Measurements from ENCODE around the gene GMPPA. TPM values are rescaled to one million over a fixed set of nuclear protein-coding genes. Genes with fewer than 3 reads are reported as not detected.

Gene GMPPA
- total RNA-seq, 1 experiment from 2014 or later: 78.1 TPM

DNA sequence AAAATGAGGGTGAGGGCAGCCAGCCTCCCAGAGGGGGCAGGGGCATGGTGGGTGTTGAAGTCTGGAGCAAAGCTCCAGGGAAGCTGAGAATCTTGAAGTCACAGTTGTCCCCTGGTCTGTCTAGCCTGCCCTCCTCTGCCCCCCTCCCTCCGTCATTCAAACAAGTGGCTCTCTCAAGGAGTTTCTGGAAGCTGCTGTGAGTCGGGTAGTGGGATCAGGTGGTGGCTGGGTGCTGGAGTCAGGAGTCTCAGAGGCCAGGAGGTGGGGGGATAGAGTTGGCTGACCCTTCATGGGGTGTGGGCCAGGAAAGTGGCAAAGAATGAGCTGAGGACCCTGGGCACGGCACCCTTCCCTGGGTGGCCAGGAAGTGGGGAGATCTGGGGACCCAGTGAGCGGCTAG is 15.1 kb downstream of the GMPPA start:
- Histone ChIP-seq H3K9me2 (replicated peaks; ENCODE audit: low read length) (no peaks in the 10 kb centered on the region), H3K4me1 (ENCODE audit: insufficient read depth, low read length) (no peaks in the 10 kb centered on the region; the same call in 1 of the 2 replicates), H3K9me3 (ENCODE audit: low read length) (no peaks in the 10 kb centered on the region), H3K27ac (ENCODE audit: low read length) (no peak overlapping the region), H3K79me2 (ENCODE audit: low read length) (no peaks in the 10 kb centered on the region), H4K20me1 (ENCODE audit: low read length) (no peaks in the 10 kb centered on the region), H3K9ac (ENCODE audit: low read length) (no peak overlapping the region), H3F3A (ENCODE audit: low read length, unreplicated experiment) (no peaks in the 10 kb centered on the region), H3K27me3 (ENCODE audit: low read length) (peaks cover 47% of the 10 kb centered on the region), H2AFZ (ENCODE audit: low read length) (peak overlapping the region; percentile 32; the same call in 1 of the 2 replicates), H3K36me3 (ENCODE audit: low read depth, low read length) (no peaks in the 10 kb centered on the region), H3K4me2 (ENCODE audit: low read length) (peak overlapping the region; percentile 48), H3K4me3 (ENCODE audit: low read length) (0 out of 2 replicates have a peak overlapping the region, but pooled peaks have one; percentile 8)
- no peak for TF ChIP-seq EZH2 (IDR thresholded peaks at IDR 0.05; ENCODE audit: low read length, unreplicated experiment)
- TF ChIP-seq, protein P1, sequence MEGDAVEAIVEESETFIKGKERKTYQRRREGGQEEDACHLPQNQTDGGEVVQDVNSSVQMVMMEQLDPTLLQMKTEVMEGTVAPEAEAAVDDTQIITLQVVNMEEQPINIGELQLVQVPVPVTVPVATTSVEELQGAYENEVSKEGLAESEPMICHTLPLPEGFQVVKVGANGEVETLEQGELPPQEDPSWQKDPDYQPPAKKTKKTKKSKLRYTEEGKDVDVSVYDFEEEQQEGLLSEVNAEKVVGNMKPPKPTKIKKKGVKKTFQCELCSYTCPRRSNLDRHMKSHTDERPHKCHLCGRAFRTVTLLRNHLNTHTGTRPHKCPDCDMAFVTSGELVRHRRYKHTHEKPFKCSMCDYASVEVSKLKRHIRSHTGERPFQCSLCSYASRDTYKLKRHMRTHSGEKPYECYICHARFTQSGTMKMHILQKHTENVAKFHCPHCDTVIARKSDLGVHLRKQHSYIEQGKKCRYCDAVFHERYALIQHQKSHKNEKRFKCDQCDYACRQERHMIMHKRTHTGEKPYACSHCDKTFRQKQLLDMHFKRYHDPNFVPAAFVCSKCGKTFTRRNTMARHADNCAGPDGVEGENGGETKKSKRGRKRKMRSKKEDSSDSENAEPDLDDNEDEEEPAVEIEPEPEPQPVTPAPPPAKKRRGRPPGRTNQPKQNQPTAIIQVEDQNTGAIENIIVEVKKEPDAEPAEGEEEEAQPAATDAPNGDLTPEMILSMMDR (conservative IDR thresholded peaks at IDR 0.05; ENCODE audit: low read depth, low read length): no peak
- no peak for TF ChIP-seq EZH2phosphoT487 (IDR thresholded peaks at IDR 0.05; ENCODE audit: borderline replicate concordance, low read length)
- intact Hi-C loops (cut with micrococcal nuclease): no loop called here
- BruUV-seq (replicated peaks): no TSS peak
- POLR2A ChIA-PET (ENCODE audit: unreplicated experiment): no interaction called here
- DNase-seq (no peak), ATAC-seq (no peak)
- CTCF ChIA-PET: no interaction called here

DNA sequence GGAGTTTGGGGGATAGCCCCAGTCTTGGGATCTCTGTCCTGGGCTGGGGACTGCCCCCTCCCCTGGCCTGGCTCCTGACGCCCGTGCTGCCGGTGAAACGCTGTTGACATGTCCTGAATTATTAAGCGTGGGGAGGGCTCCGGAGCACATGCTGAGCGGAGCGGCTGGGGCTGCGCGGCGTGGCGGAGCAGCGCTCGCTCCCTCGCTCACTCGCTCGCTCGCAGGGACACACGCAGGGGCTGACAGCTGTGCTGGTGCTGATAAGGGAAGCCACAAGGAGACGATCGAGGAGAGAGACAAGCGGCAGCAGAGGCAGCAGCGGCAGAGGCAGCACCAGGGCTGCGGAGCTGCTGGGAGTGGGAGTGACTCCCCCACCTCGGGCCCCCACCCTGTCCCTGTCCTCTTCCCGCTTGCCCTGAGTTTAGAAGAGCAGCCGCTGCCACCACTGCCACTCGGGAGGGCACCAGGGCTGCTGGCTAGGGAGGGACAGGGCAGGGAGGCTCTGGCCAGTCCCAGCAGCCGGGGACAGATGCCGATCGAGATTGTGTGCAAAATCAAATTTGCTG is 15.6 kb downstream of the GMPPA start, which contains the start of gene ASIC4:
Gene ASIC4 (plus strand): TSS at position 287 of the 566 bp plus-strand sequence. CDS start 243 bp downstream, at position 530.
- Histone ChIP-seq H3F3A (ENCODE audit: low read length, unreplicated experiment) (no peaks in the 10 kb centered on the region), H3K4me3 (ENCODE audit: low read length) (0 out of 2 replicates have a peak within 1 kb of the TSS, but pooled peaks have one; percentile 8), H2AFZ (ENCODE audit: low read length) (peak within 1 kb of the TSS; percentile 32), H3K27me3 (ENCODE audit: low read length) (peaks cover 47% of the 10 kb centered on the region), H3K4me2 (ENCODE audit: low read length) (peak within 1 kb of the TSS; percentile 48), H3K27ac (ENCODE audit: low read length) (no peak within 1 kb of the TSS), H4K20me1 (ENCODE audit: low read length) (no peaks in the 10 kb centered on the region), H3K4me1 (ENCODE audit: insufficient read depth, low read length) (no peaks in the 10 kb centered on the region; the same call in 1 of the 2 replicates), H3K9me2 (replicated peaks; ENCODE audit: low read length) (no peaks in the 10 kb centered on the region), H3K9ac (ENCODE audit: low read length) (no peak within 1 kb of the TSS), H3K79me2 (ENCODE audit: low read length) (no peaks in the 10 kb centered on the region), H3K9me3 (ENCODE audit: low read length) (no peaks in the 10 kb centered on the region), H3K36me3 (ENCODE audit: low read depth, low read length) (no peaks in the 10 kb centered on the region)
- intact Hi-C loops (cut with micrococcal nuclease): no loop called here
- no TSS peak for BruUV-seq (replicated peaks)
- TF ChIP-seq EZH2 (IDR thresholded peaks at IDR 0.05; ENCODE audit: low read length, unreplicated experiment) (no peak), EZH2phosphoT487 (IDR thresholded peaks at IDR 0.05; ENCODE audit: borderline replicate concordance, low read length) (no peak)
- TF ChIP-seq, protein P1 (conservative IDR thresholded peaks at IDR 0.05; ENCODE audit: low read depth, low read length): no peak
- DNase-seq (no peak), ATAC-seq (no peak)
- POLR2A ChIA-PET (ENCODE audit: unreplicated experiment): no interaction called here
- CTCF ChIA-PET: no interaction called here

DNA sequence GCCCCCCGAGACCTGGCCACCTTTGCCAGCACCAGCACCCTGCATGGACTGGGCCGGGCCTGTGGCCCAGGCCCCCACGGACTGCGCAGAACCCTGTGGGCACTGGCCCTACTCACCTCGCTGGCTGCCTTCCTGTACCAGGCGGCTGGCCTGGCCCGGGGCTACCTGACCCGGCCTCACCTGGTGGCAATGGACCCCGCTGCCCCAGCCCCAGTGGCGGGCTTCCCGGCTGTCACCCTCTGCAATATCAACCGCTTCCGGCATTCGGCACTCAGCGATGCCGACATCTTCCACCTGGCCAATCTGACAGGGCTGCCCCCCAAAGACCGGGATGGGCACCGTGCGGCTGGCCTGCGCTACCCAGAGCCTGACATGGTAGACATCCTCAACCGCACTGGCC is 16.1 kb downstream of the GMPPA start:
- DNase-seq (no peak), ATAC-seq (no peak)
- Histone ChIP-seq H3K9ac (ENCODE audit: low read length) (no peak overlapping the region), H3K4me3 (ENCODE audit: low read length) (no peak overlapping the region), H4K20me1 (ENCODE audit: low read length) (no peaks in the 10 kb centered on the region), H3K4me1 (ENCODE audit: insufficient read depth, low read length) (no peaks in the 10 kb centered on the region), H3K79me2 (ENCODE audit: low read length) (no peaks in the 10 kb centered on the region), H3K9me2 (replicated peaks; ENCODE audit: low read length) (no peaks in the 10 kb centered on the region), H3K27me3 (ENCODE audit: low read length) (peaks cover 47% of the 10 kb centered on the region), H2AFZ (ENCODE audit: low read length) (no peak overlapping the region), H3K4me2 (ENCODE audit: low read length) (no peak overlapping the region), H3F3A (ENCODE audit: low read length, unreplicated experiment) (no peaks in the 10 kb centered on the region), H3K36me3 (ENCODE audit: low read depth, low read length) (no peaks in the 10 kb centered on the region), H3K27ac (ENCODE audit: low read length) (no peak overlapping the region), H3K9me3 (ENCODE audit: low read length) (no peaks in the 10 kb centered on the region)
- no TSS peak for BruUV-seq (replicated peaks)
- ChIA-PET POLR2A (ENCODE audit: unreplicated experiment) (no interaction called here), CTCF (no interaction called here)
- intact Hi-C loops (cut with micrococcal nuclease): no loop called here
- TF ChIP-seq, protein P1 (conservative IDR thresholded peaks at IDR 0.05; ENCODE audit: low read depth, low read length): no peak
- no peak for TF ChIP-seq EZH2 (IDR thresholded peaks at IDR 0.05; ENCODE audit: low read length, unreplicated experiment)
- TF ChIP-seq EZH2phosphoT487 (IDR thresholded peaks at IDR 0.05; ENCODE audit: borderline replicate concordance, low read length): no peak

Measured in PC-3 (cell line).